A673 (cell line): ENCODE results near the gene PIN1. TPM values are rescaled to one million over a fixed set of nuclear protein-coding genes. Genes with fewer than 3 reads are reported as not detected.
"Not testable (repeated sequence)": the region's sequence is repeated elsewhere in the genome, so short reads cannot be mapped to it uniquely, and the experiment has no call there.

Source experiments
- BruUV-seq: library from RNA; stranded (reverse); fragments of 400-500 nt; replicated peaks from 2 replicates; lab custom pipeline; 2021; lab: Mats Ljungman, UMichigan
- CTCF ChIA-PET: fragments of 300-600 bp; sonication (Branson Sonifier 250); formaldehyde crosslinking; loops from one replicate; lab custom pipeline; 2022; ENCODE audit warnings: antibody characterized with exemption; lab: Charles Lee
- POLR2A ChIA-PET: fragments of 300-600 bp; sonication (Branson Sonifier 250); formaldehyde crosslinking; loops from one replicate; lab custom pipeline; 2022; ENCODE audit warnings: antibody characterized with exemption; ENCODE audit not compliant: low non-redundant PET; lab: Charles Lee
- DNase-seq: peaks from one replicate; pipeline ENCODE4 v3.0.0-alpha.2; 2015; ENCODE audit warnings: low spot score
- H3K27ac ChIP-seq: fragments of 200-600 bp; sonication (generic); 2 replicates; pipeline ENCODE4 v1.5.1; 2016; ENCODE audit warnings: mixed run types, low read depth, mild to moderate bottlenecking, mixed read lengths, antibody characterized with exemption, low read length; ENCODE audit not compliant: poor library complexity, severe bottlenecking
- H3K27me3 ChIP-seq: fragments of 200-600 bp; sonication (generic); replicated peaks from 2 replicates; pipeline ENCODE4 v1.6.1; 2017; ENCODE audit warnings: mixed run types, low read depth, mild to moderate bottlenecking, mixed read lengths, antibody characterized with exemption, low read length; ENCODE audit not compliant: insufficient read depth, poor library complexity
- H3K36me3 ChIP-seq: fragments of 200-600 bp; sonication (generic); 2 replicates; pipeline ENCODE4 v1.6.1; 2016; ENCODE audit warnings: mixed run types, mild to moderate bottlenecking, mixed read lengths, antibody characterized with exemption, low read length; ENCODE audit not compliant: insufficient read depth, poor library complexity, severe bottlenecking
- H3K4me1 ChIP-seq: fragments of 200-600 bp; sonication (generic); 2 replicates; pipeline ENCODE4 v1.6.1; 2017; ENCODE audit warnings: mixed run types, mild to moderate bottlenecking, mixed read lengths, antibody characterized with exemption, low read length; ENCODE audit not compliant: insufficient read depth, poor library complexity, severe bottlenecking
- H3K4me3 ChIP-seq: fragments of 200-600 bp; sonication (generic); 2 replicates; pipeline ENCODE4 v1.5.1; 2016; ENCODE audit warnings: low read depth, mixed run types, mild to moderate bottlenecking, mixed read lengths, low read length; ENCODE audit not compliant: poor library complexity, severe bottlenecking
- H3K9me3 ChIP-seq: fragments of 200-600 bp; sonication (generic); 2 replicates; pipeline ENCODE4 v1.6.1; 2016; ENCODE audit warnings: mixed run types, low read depth, mild to moderate bottlenecking, mixed read lengths, antibody characterized with exemption, low read length; ENCODE audit not compliant: poor library complexity, severe bottlenecking
- EZH2 ChIP-seq: fragments of 200-600 bp; sonication (generic); IDR thresholded peaks from 2 replicates; pipeline ENCODE4 v1.6.1; 2017; ENCODE audit warnings: borderline replicate concordance, low read depth, mild to moderate bottlenecking, mixed read lengths, antibody characterized with exemption, low read length; ENCODE audit not compliant: poor library complexity, severe bottlenecking
- intact Hi-C: fragments of 100-400 bp; cut with micrococcal nuclease; formaldehyde crosslinking; loops from one replicate; pipeline ENCODE4 v1.10.0; 2022; ENCODE audit not compliant: unreplicated experiment
- total RNA-seq: library from RNA; stranded (reverse); gene quantifications from 2 replicates; pipeline ENCODE4 v1.2.3, GENCODE V29; 2021
- TF ChIP-seq, protein P1 (sequence below): fragments of 300-800, 200-600 bp; sonication (generic); conservative IDR thresholded peaks from 2 replicates; pipeline ENCODE4 v1.5.1; 2017; ENCODE audit warnings: low read depth, mild to moderate bottlenecking, antibody characterized with exemption, low read length, moderate library complexity, mixed read lengths

PIN1 gene
- total RNA-seq, 1 experiment from 2014 or later, result 177 TPM

DNA sequence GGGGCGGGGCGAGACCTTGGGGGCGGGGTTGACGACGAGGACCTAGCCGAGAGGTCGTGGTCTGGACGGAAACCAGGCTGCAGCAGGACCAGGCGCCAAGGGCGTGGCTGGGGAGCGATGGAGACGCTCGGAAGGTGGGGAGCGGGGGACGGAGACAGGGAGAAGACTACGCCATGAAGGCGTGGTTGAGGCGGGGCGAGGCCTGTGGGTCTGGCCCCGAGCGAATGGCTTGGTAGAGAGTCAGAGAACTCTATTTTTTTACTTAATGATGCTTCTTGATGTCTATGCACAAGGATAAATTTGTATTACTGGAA is 15.6 kb upstream of the PIN1 start:
- BruUV-seq, result no TSS peak
- H3K27ac ChIP-seq, result peak overlapping the region; percentile 53
- peaks cover 6% of the 10 kb centered on the region for H3K4me1 ChIP-seq
- POLR2A ChIA-PET, result no interaction called here
- intact Hi-C loops, result no loop called here
- H3K36me3 ChIP-seq, result peaks cover 9% of the 10 kb centered on the region
- peak overlapping the region; percentile 96 for H3K4me3 ChIP-seq
- no peak for TF ChIP-seq EZH2
- TF ChIP-seq, protein P1, sequence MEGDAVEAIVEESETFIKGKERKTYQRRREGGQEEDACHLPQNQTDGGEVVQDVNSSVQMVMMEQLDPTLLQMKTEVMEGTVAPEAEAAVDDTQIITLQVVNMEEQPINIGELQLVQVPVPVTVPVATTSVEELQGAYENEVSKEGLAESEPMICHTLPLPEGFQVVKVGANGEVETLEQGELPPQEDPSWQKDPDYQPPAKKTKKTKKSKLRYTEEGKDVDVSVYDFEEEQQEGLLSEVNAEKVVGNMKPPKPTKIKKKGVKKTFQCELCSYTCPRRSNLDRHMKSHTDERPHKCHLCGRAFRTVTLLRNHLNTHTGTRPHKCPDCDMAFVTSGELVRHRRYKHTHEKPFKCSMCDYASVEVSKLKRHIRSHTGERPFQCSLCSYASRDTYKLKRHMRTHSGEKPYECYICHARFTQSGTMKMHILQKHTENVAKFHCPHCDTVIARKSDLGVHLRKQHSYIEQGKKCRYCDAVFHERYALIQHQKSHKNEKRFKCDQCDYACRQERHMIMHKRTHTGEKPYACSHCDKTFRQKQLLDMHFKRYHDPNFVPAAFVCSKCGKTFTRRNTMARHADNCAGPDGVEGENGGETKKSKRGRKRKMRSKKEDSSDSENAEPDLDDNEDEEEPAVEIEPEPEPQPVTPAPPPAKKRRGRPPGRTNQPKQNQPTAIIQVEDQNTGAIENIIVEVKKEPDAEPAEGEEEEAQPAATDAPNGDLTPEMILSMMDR, result no peak
- DNase-seq, result no peak
- CTCF ChIA-PET, result no interaction called here
- H3K9me3 ChIP-seq, result no peaks in the 10 kb centered on the region
- H3K27me3 ChIP-seq, result no peaks in the 10 kb centered on the region

DNA sequence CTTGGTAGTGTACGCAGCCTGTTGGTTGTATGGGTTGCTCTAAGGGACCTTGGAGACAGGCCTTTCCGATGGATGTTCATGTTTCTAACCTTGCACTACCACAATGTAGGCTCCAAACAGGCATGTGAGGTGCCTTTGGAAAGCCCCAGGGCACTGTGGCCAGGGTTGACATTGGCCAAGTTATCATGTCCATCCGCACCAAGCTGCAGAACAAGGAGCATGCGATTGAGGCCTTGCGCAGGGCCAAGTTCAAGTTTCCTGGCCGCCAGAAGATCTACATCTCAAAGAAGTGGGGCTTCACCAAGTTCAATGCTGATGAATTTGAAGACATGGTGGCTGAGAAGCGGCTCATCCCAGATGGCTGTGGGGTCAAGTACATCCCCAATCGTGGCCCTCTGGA is 15.1 kb upstream of the PIN1 start:
- DNase-seq, BruUV-seq, H3K27me3 ChIP-seq, H3K27ac ChIP-seq, intact Hi-C loops, H3K4me1 ChIP-seq, CTCF ChIA-PET, POLR2A ChIA-PET, H3K9me3 ChIP-seq, H3K36me3 ChIP-seq: not testable (repeated sequence)
- peak overlapping the region; percentile 96 for H3K4me3 ChIP-seq

DNA sequence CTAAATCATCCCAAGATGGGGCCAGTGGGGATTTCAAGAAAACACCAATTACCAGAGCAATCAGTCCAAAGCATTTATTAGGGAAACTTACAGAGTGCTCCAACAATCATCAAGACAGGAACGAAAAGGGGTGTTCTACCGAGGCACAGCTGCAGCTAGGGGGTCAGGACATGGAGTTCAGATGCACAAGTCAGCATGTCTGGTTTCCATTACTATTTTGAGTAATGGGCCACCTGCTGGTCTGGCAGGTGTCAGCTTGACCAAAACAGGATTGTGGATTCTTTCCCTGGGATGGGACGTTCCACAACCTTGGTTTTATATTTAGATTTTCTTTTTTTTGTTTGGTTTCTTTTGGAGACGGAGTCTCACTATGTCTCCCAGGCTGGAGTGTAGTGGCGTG is 11.3 kb upstream of the PIN1 start:
- BruUV-seq, result no TSS peak
- no peak for DNase-seq
- intact Hi-C loops, result no loop called here
- H3K36me3 ChIP-seq, result no peaks in the 10 kb centered on the region
- ChIA-PET CTCF (interaction anchor here (0.6 kb wide), 1 partner anchor 25 kb away, joined by 3 read pairs; no protein-coding TSS in a partner anchor), POLR2A (no interaction called here)
- no peaks in the 10 kb centered on the region for H3K4me1 ChIP-seq
- no peak overlapping the region for H3K4me3 ChIP-seq
- H3K9me3 ChIP-seq, result no peaks in the 10 kb centered on the region
- H3K27me3 ChIP-seq, result no peaks in the 10 kb centered on the region
- no peak for TF ChIP-seq EZH2
- TF ChIP-seq, protein P1, result no peak
- no peak overlapping the region for H3K27ac ChIP-seq
